ENCODE data around the gene HMGCS1.
"Not testable (repeated sequence)": the region's sequence is repeated elsewhere in the genome, so short reads cannot be mapped to it uniquely, and the experiment has no call there.

GRCh38 chr5:43306954-43307353 is 6.3 kb downstream of the HMGCS1 start:
- TF ChIP-seq, protein P1, sequence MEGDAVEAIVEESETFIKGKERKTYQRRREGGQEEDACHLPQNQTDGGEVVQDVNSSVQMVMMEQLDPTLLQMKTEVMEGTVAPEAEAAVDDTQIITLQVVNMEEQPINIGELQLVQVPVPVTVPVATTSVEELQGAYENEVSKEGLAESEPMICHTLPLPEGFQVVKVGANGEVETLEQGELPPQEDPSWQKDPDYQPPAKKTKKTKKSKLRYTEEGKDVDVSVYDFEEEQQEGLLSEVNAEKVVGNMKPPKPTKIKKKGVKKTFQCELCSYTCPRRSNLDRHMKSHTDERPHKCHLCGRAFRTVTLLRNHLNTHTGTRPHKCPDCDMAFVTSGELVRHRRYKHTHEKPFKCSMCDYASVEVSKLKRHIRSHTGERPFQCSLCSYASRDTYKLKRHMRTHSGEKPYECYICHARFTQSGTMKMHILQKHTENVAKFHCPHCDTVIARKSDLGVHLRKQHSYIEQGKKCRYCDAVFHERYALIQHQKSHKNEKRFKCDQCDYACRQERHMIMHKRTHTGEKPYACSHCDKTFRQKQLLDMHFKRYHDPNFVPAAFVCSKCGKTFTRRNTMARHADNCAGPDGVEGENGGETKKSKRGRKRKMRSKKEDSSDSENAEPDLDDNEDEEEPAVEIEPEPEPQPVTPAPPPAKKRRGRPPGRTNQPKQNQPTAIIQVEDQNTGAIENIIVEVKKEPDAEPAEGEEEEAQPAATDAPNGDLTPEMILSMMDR (IDR thresholded peaks at IDR 0.05): not testable (repeated sequence)
- not testable (repeated sequence) for TF ChIP-seq POLR2A (IDR thresholded peaks at IDR 0.05)

Measured in body of pancreas (tissue), 4 donors.